GM12878 (cell line): ENCODE data around the gene KLLN. TPM values are rescaled to one million over a fixed set of nuclear protein-coding genes. Genes with fewer than 3 reads are reported as not detected.
"Not testable (repeated sequence)": the region's sequence is repeated elsewhere in the genome, so short reads cannot be mapped to it uniquely, and the experiment has no call there.

Experiments used
- ATAC-seq: fragments of 200-7000 bp; cut with Tn5 transposase; 3 replicates; pipeline ENCODE4 v1.9.1; 2020; ENCODE audit warnings: mild to moderate bottlenecking, moderate library complexity
- BruUV-seq: library from RNA; stranded (reverse); fragments of 400-500 nt; replicated peaks from 2 replicates; lab custom pipeline; 2021; lab: Mats Ljungman, UMichigan
- CTCF ChIA-PET: fragments of 300-600 bp; sonication (Branson Sonifier 250); formaldehyde crosslinking; extraction: SDS; loops from one replicate; lab custom pipeline; 2021; ENCODE audit warnings: inconsistent platforms; lab: Yijun Ruan, JAX
- POLR2A ChIA-PET: fragments of 350-600 bp; formaldehyde crosslinking; extraction: SDS; loops from one replicate; lab custom pipeline; 2021; ENCODE audit warnings: inconsistent platforms; lab: Charles Lee
- RAD21 ChIA-PET: fragments of 300-600 bp; sonication (Branson Sonifier 250); formaldehyde crosslinking; loops from one replicate; lab custom pipeline; 2023; ENCODE audit warnings: antibody characterized with exemption; ENCODE audit not compliant: unreplicated experiment; lab: Charles Lee
- SMC1A ChIA-PET: fragments of 300-600 bp; sonication (Branson Sonifier 250); formaldehyde crosslinking; loops from one replicate; lab custom pipeline; 2023; ENCODE audit not compliant: unreplicated experiment, uncharacterized antibody; lab: Charles Lee
- DNase-seq: peaks from one replicate; pipeline ENCODE4 v3.0.0-alpha.2; 2011; ENCODE audit warnings: low read depth, low spot score
- FAIRE-seq: peaks from 3 replicates; lab custom pipeline; 2011; peaks lifted over from hg19 to GRCh38; lab: Jason Lieb, UNC
- H2AFZ ChIP-seq: 2 replicates; pipeline ENCODE4 v1.6.0; 2011; ENCODE audit warnings: low read depth, low read length, control low read depth; ENCODE audit not compliant: control insufficient read depth
- H3K27ac ChIP-seq: 2 replicates; pipeline ENCODE4 v1.5.1; 2011; ENCODE audit warnings: control low read depth; ENCODE audit not compliant: control insufficient read depth, insufficient read depth
- H3K27me3 ChIP-seq, 2 experiments: replicated peaks in 1 of 2; 2 replicates each; pipeline versions ENCODE4 v1.6.0 to v1.6.1; 2011; ENCODE audit warnings: low read length in 1 of 2; ENCODE audit not compliant: control insufficient read depth in 2 of 2, insufficient read depth in 2 of 2
- H3K36me3 ChIP-seq, 2 experiments: 2 replicates each; pipeline ENCODE4 v1.5.1; 2011; ENCODE audit warnings: low read length in 1 of 2; ENCODE audit not compliant: control insufficient read depth in 2 of 2, insufficient read depth in 2 of 2
- H3K4me1 ChIP-seq: 2 replicates; pipeline ENCODE4 v1.6.1; 2011; ENCODE audit warnings: mild to moderate bottlenecking, low read length, moderate library complexity, mixed read lengths; ENCODE audit not compliant: control insufficient read depth, insufficient read depth
- H3K4me2 ChIP-seq: 2 replicates; pipeline ENCODE4 v1.6.0; 2011; ENCODE audit warnings: control low read depth; ENCODE audit not compliant: control insufficient read depth, insufficient read depth
- H3K4me3 ChIP-seq: fragments of 200-600 bp; sonication (generic); 2 replicates; pipeline ENCODE4 v1.5.1; 2016
- H3K79me2 ChIP-seq: 2 replicates; pipeline ENCODE4 v1.6.0; 2011; ENCODE audit warnings: low read length; ENCODE audit not compliant: control insufficient read depth, insufficient read depth
- H3K9ac ChIP-seq: 2 replicates; pipeline ENCODE4 v1.8.0; 2011; ENCODE audit warnings: low read length, control low read depth, mixed read lengths; ENCODE audit not compliant: control insufficient read depth, insufficient read depth
- H3K9me3 ChIP-seq: replicated peaks from 3 replicates; pipeline ENCODE4 v1.5.1; 2011; ENCODE audit warnings: mild to moderate bottlenecking, low read length; ENCODE audit not compliant: control insufficient read depth, insufficient read depth
- H4K20me1 ChIP-seq: 2 replicates; pipeline ENCODE4 v1.6.0; 2011; ENCODE audit not compliant: control insufficient read depth, insufficient read depth
- IRF4 ChIP-seq: IDR thresholded peaks from 2 replicates; pipeline ENCODE4 v1.6.1; 2011; ENCODE audit warnings: low read depth, low read length
- NFYB ChIP-seq: IDR thresholded peaks from 2 replicates; pipeline ENCODE4 v1.6.1; 2011; ENCODE audit warnings: low read depth, mild to moderate bottlenecking, low read length, improper control_type of control experiment, moderate library complexity; ENCODE audit not compliant: insufficient read depth
- NKRF ChIP-seq: fragments of 450-650 bp; conservative IDR thresholded peaks from 2 replicates; pipeline ENCODE4 v1.6.1; 2017; ENCODE audit warnings: mild to moderate bottlenecking, moderate library complexity
- RUNX3 ChIP-seq: IDR thresholded peaks from 2 replicates; pipeline ENCODE4 v1.6.1; 2012; ENCODE audit warnings: low read length, inconsistent platforms
- STAT3 ChIP-seq: IDR thresholded peaks from 2 replicates; pipeline ENCODE4 v1.6.1; 2011; ENCODE audit warnings: low read depth, low read length, improper control_type of control experiment
- WGBS: methylation state at CpG from one replicate; pipeline ENCODE4 v1.1.6; 2016; ENCODE audit warnings: low lambda C conversion rate; ENCODE audit not compliant: insufficient replicate concordance, insufficient coverage; ENCODE audit errors: missing lambda C conversion rate; 5-methylcytosine and 5-hydroxymethylcytosine counted together
- in situ Hi-C: fragments of 300-500 bp; cut with MboI; formaldehyde crosslinking; loops from 9 replicates; pipeline ENCODE4 v1.14.3; 2018; ENCODE audit warnings: mixed read lengths
- intact Hi-C: fragments of 100-400 bp; cut with micrococcal nuclease; formaldehyde crosslinking; loops from one replicate; pipeline ENCODE4 v1.14.2; 2022; ENCODE audit not compliant: unreplicated experiment
- polyA plus RNA-seq, 11 experiments: library from polyadenylated mRNA; depleted of rRNA in 4 of 11; unstranded in 6 of 11; stranded (reverse) in 5 of 11; fragments of >200 nt; fragmentation: Nextera tagmentation in 4 of 11; fragmentation: Illumina TruSeq in 1 of 11; extraction: Ambion mirVana in 4 of 11; extraction: Trizol in 1 of 11; gene quantifications; 1 replicate in 1 of 11; 2 replicates in 10 of 11; pipeline versions ENCODE4 v1.2.1 to v1.2.3, GENCODE V29; 2011 to 2016; ENCODE audit warnings: inconsistent platforms in 2 of 11, missing spikeins in 2 of 11, low read depth in 1 of 11
- total RNA-seq, 4 experiments: library from RNA; depleted of rRNA in 3 of 4; stranded (reverse); fragments of >200 nt in 3 of 4; fragmentation: Illumina TruSeq in 1 of 4; extraction: Trizol in 1 of 4; gene quantifications; 2 replicates each; pipeline versions ENCODE4 v1.2.1 to v1.2.3, GENCODE V29; 2013 to 2021

Gene KLLN
- total and polyA plus RNA-seq, 10 of the 15 experiments (the other 5 are each of a cell fraction or from before 2014, with no cell fraction given): 0.87 to 2.2 (median 1.7) TPM

GRCh38 chr10:87846711-87847110, 16.6 kb downstream of the KLLN start:
- DNase-seq, H3K4me2 ChIP-seq, H4K20me1 ChIP-seq, H3K4me3 ChIP-seq, H3K27me3 ChIP-seq, BruUV-seq, H3K36me3 ChIP-seq, intact Hi-C loops, ATAC-seq, H3K9ac ChIP-seq, H3K79me2 ChIP-seq, in situ Hi-C loops, H3K4me1 ChIP-seq, H3K9me3 ChIP-seq, H3K27ac ChIP-seq, FAIRE-seq, H2AFZ ChIP-seq: not testable (repeated sequence)
- 93% methylated on average over 8 of the region's 8 CpGs for WGBS
- POLR2A ChIA-PET: interaction anchor here (0.7 to 0.8 kb wide), 2 partner anchors 15 to 28 kb away, joined by 4 to 5 read pairs; no protein-coding TSS in a partner anchor
- SMC1A ChIA-PET: interaction anchor here (0.6 to 1.6 kb wide), 4 partner anchors 19 to 543 kb away, joined by 3 read pairs; partner anchors contain the start of gene ATAD1
- RAD21 ChIA-PET: interaction anchor here (1.3 kb wide), 1 partner anchor 543 kb away, joined by 4 read pairs; no protein-coding TSS in a partner anchor
- CTCF ChIA-PET: interaction anchor here (0.6 kb wide), 1 partner anchor 103 kb away, joined by 4 read pairs; no protein-coding TSS in a partner anchor

GRCh38 chr10:87846023-87846422, 17.3 kb downstream of the KLLN start:
- no peak for ATAC-seq
- no peak for FAIRE-seq
- Histone ChIP-seq H3K79me2 (no peaks in the 10 kb centered on the region), H3K4me3 (no peak overlapping the region), H3K27ac (no peak overlapping the region), H3K9me3 (no peaks in the 10 kb centered on the region; the same call in 2 of the 3 replicates), H3K36me3 (no peaks in the 10 kb centered on the region), H3K27me3 (no peaks in the 10 kb centered on the region), H3K4me1 (peaks cover 3% of the 10 kb centered on the region), H2AFZ (no peak overlapping the region), H3K9ac (no peak overlapping the region), H3K4me2 (no peak overlapping the region), H4K20me1 (no peaks in the 10 kb centered on the region)
- ChIA-PET CTCF (interaction anchor here (0.6 to 1.4 kb wide), 4 partner anchors 14 to 313 kb away, joined by 3 to 4 read pairs (median 4); no protein-coding TSS in a partner anchor), POLR2A (interaction anchor here (0.5 to 0.9 kb wide), 4 partner anchors 16 to 47 kb away, joined by 3 to 5 read pairs (median 4); no protein-coding TSS in a partner anchor), SMC1A (interaction anchor here (0.6 to 1.7 kb wide), 9 partner anchors 11 to 706 kb away, joined by 3 to 12 read pairs (median 3); partner anchors contain the start of gene ATAD1), RAD21 (interaction anchor here (1.0 to 1.3 kb wide), 2 partner anchors 11 to 544 kb away, joined by 3 to 4 read pairs; no protein-coding TSS in a partner anchor)
- WGBS: 92% methylated on average over 7 of the region's 7 CpGs
- TF ChIP-seq STAT3 (no peak), RUNX3 (no peak), NKRF (no peak), NFYB (no peak), IRF4 (no peak)
- in situ Hi-C loops: no loop called here
- BruUV-seq: no TSS peak
- DNase-seq: no peak
- intact Hi-C loops: no loop called here
